HG03064 (cell line): Measurements from ENCODE around the gene OTULINL.

ENCODE experiments used
- ATAC-seq: cut with Tn5 transposase; IDR thresholded peaks from one replicate; pipeline ENCODE4 v1.9.1; 2021; ENCODE audit warnings: low read depth; ENCODE audit not compliant: unreplicated experiment

The OTULINL gene

GRCh38 chr5:14576206-14576605 lies 5.4 kb upstream of the OTULINL start:
- no peak for ATAC-seq

GRCh38 chr5:14577079-14577725 lies 4.4 kb upstream of the OTULINL start:
- ATAC-seq: no peak

- no peak for ATAC-seq
Measured at GRCh38 chr5:14577971-14578370, 3.6 kb upstream of the OTULINL start.

GRCh38 chr5:14579246-14579645 lies 2.3 kb upstream of the OTULINL start:
- ATAC-seq: no peak

- ATAC-seq: no peak
Measured at GRCh38 chr5:14579731-14580397, 1.7 kb upstream of the OTULINL start.

- no peak for ATAC-seq
Measured at GRCh38 chr5:14580398-14581034, 1.1 kb upstream of the OTULINL start.

- ATAC-seq: peak; percentile 79
Measured at GRCh38 chr5:14581891-14582796, 552 bp downstream of the OTULINL start.

GRCh38 chr5:14582797-14583137 lies 1.2 kb downstream of the OTULINL start:
- no peak for ATAC-seq

GRCh38 chr5:14584848-14585247 lies 3.3 kb downstream of the OTULINL start:
- no peak for ATAC-seq

- no peak for ATAC-seq
Measured at GRCh38 chr5:14587150-14587549, 5.6 kb downstream of the OTULINL start.

- ATAC-seq: no peak
Measured at GRCh38 chr5:14588145-14588544, 6.6 kb downstream of the OTULINL start.

GRCh38 chr5:14588758-14589543 lies 7.4 kb downstream of the OTULINL start:
- ATAC-seq: no peak

- no peak for ATAC-seq
Measured at GRCh38 chr5:14590949-14591348, 9.4 kb downstream of the OTULINL start.

GRCh38 chr5:14591548-14591947 lies 10.0 kb downstream of the OTULINL start:
- no peak for ATAC-seq

- ATAC-seq: no peak
Measured at GRCh38 chr5:14593326-14594021, 11.9 kb downstream of the OTULINL start.

GRCh38 chr5:14594378-14595074 lies 12.9 kb downstream of the OTULINL start:
- no peak for ATAC-seq

- ATAC-seq: peak; percentile 75
Measured at GRCh38 chr5:14595189-14595588, 13.6 kb downstream of the OTULINL start.

GRCh38 chr5:14595891-14596290 lies 14.3 kb downstream of the OTULINL start:
- no peak for ATAC-seq

GRCh38 chr5:14597080-14597479 lies 15.5 kb downstream of the OTULINL start:
- no peak for ATAC-seq
